HepG2 (cell line): ENCODE data around the gene SYTL2. TPM values are rescaled to one million over a fixed set of nuclear protein-coding genes. Genes with fewer than 3 reads are reported as not detected.

ENCODE experiments used
- ATAC-seq: fragments of 200-7000 bp; cut with Tn5 transposase; 3 replicates; pipeline ENCODE4 v1.9.1; 2020; ENCODE audit warnings: mild to moderate bottlenecking, moderate library complexity
- BruUV-seq: library from RNA; stranded (reverse); fragments of 400-500 nt; replicated peaks from 2 replicates; lab custom pipeline; 2021; lab: Mats Ljungman, UMichigan
- CTCF ChIA-PET: fragments of 300-600 bp; formaldehyde crosslinking; extraction: SDS; loops from one replicate; lab custom pipeline; 2021; ENCODE audit warnings: low total read pairs, inconsistent platforms, low intra/inter-chr PET ratio; lab: Yijun Ruan, JAX
- POLR2A ChIA-PET: fragments of 350-600 bp; sonication (Branson Sonifier 250); formaldehyde crosslinking; loops from one replicate; lab custom pipeline; 2020; ENCODE audit warnings: antibody characterized with exemption, inconsistent platforms; lab: Yijun Ruan, JAX
- DNase-seq: peaks from one replicate; pipeline ENCODE4 v3.0.0-alpha.2; 2015; ENCODE audit warnings: low spot score
- FAIRE-seq: peaks from 3 replicates; lab custom pipeline; 2011; peaks lifted over from hg19 to GRCh38; lab: Jason Lieb, UNC
- H2AFZ ChIP-seq: one replicate; pipeline ENCODE4 v1.6.1; 2011; ENCODE audit warnings: low read length, inconsistent platforms
- H3K27ac ChIP-seq: fragments of 300-600 bp; 3 replicates; pipeline ENCODE4 v1.8.0; 2011; ENCODE audit warnings: mixed run types, mild to moderate bottlenecking, mixed read lengths, low read length, inconsistent platforms; ENCODE audit not compliant: insufficient read depth; ENCODE audit errors: extremely low read length
- H3K27me3 ChIP-seq, 2 experiments: fragments of 200-600 bp in 1 of 2; 2 replicates in 1 of 2; 3 replicates in 1 of 2; pipeline versions ENCODE4 v1.6.0 to v1.8.0; 2011; ENCODE audit warnings: low read length in 2 of 2, mild to moderate bottlenecking in 2 of 2, moderate library complexity in 2 of 2, inconsistent platforms in 1 of 2; ENCODE audit not compliant: insufficient read depth in 2 of 2, control insufficient read depth in 1 of 2
- H3K36me3 ChIP-seq, 2 experiments: fragments of 200-600 bp in 1 of 2; replicated peaks in 1 of 2; 2 replicates in 1 of 2; 3 replicates in 1 of 2; pipeline versions ENCODE4 v1.5.1 to v1.8.0; 2011; ENCODE audit warnings: low read length in 2 of 2, inconsistent platforms in 1 of 2; ENCODE audit not compliant: insufficient read depth in 2 of 2, control insufficient read depth in 1 of 2
- H3K4me1 ChIP-seq: 2 replicates; pipeline ENCODE4 v1.5.1; 2012; ENCODE audit warnings: low read length, inconsistent platforms; ENCODE audit not compliant: insufficient read depth
- H3K4me2 ChIP-seq: 2 replicates; pipeline ENCODE4 v1.6.0; 2011; ENCODE audit warnings: low read depth, low read length, inconsistent platforms
- H3K4me3 ChIP-seq, 3 experiments: fragments of 200-600 bp in 1 of 3; sonication (generic), shearing (Covaris generic) in 1 of 3; replicated peaks in 1 of 3; 2 replicates each; pipeline ENCODE4 v1.5.1; 2011 to 2016; ENCODE audit warnings: low read length in 3 of 3, inconsistent platforms in 2 of 3, low read depth in 2 of 3, mild to moderate bottlenecking in 2 of 3, control low read depth in 1 of 3, mixed read lengths in 1 of 3; ENCODE audit not compliant: insufficient read depth in 1 of 3
- H3K79me2 ChIP-seq: one replicate; pipeline ENCODE4 v1.6.1; 2011; ENCODE audit warnings: low read length, inconsistent platforms; ENCODE audit not compliant: insufficient read depth
- H3K9ac ChIP-seq: 2 replicates; pipeline ENCODE4 v1.6.0; 2011; ENCODE audit warnings: mild to moderate bottlenecking, low read depth, low read length, inconsistent platforms; ENCODE audit not compliant: insufficient read depth
- H3K9me3 ChIP-seq: 2 replicates; pipeline ENCODE4 v1.5.1; 2012; ENCODE audit warnings: mild to moderate bottlenecking, low read length
- H4K20me1 ChIP-seq: 2 replicates; pipeline ENCODE4 v1.6.0; 2011; ENCODE audit warnings: inconsistent platforms, mild to moderate bottlenecking, low read length, moderate library complexity; ENCODE audit not compliant: insufficient read depth
- HDAC2 ChIP-seq: sonication (generic); formaldehyde crosslinking; IDR thresholded peaks from 2 replicates; pipeline ENCODE4 v1.4.0; 2020; ENCODE audit warnings: missing genetic modification reagents
- HDAC6 ChIP-seq: fragments of 200-600 bp; sonication (generic); IDR thresholded peaks from 2 replicates; pipeline ENCODE4 v1.7.0; 2017; ENCODE audit warnings: mild to moderate bottlenecking, antibody characterized with exemption, low read length, low read depth
- MAFF ChIP-seq: IDR thresholded peaks from 2 replicates; pipeline ENCODE4 v1.6.1; 2011; ENCODE audit warnings: low read depth, low read length, improper control_type of control experiment
- MAFK ChIP-seq, 2 experiments: IDR thresholded peaks in 1 of 2; conservative IDR thresholded peaks in 1 of 2; 2 replicates each; pipeline ENCODE4 v1.6.1; 2011; ENCODE audit warnings: improper control_type of control experiment in 2 of 2, low read length in 2 of 2
- MTF2 ChIP-seq: sonication (generic); formaldehyde crosslinking; IDR thresholded peaks from 2 replicates; pipeline ENCODE4 v1.5.0; 2020; ENCODE audit warnings: missing genetic modification reagents, borderline replicate concordance
- PAX8 ChIP-seq: sonication (generic); formaldehyde crosslinking; IDR thresholded peaks from 2 replicates; pipeline ENCODE4 v1.8.0; 2022; ENCODE audit warnings: mild to moderate bottlenecking, missing genetic modification reagents, borderline replicate concordance
- PRPF4 ChIP-seq: fragments of 200-400 bp; formaldehyde crosslinking; IDR thresholded peaks from 2 replicates; pipeline ENCODE4 v1.6.1; 2016; ENCODE audit warnings: low read length, low read depth; ENCODE audit not compliant: poor library complexity, severe bottlenecking
- RXRB ChIP-seq: IDR thresholded peaks from 2 replicates; pipeline ENCODE4 v1.6.1; 2016; ENCODE audit warnings: borderline replicate concordance, missing genetic modification reagents, missing compliant biosample characterization
- SP140L ChIP-seq: sonication (generic); formaldehyde crosslinking; IDR thresholded peaks from 2 replicates; pipeline ENCODE4 v1.4.0; 2020; ENCODE audit warnings: missing genetic modification reagents, borderline replicate concordance
- SP5 ChIP-seq: IDR thresholded peaks from 2 replicates; pipeline ENCODE4 v1.6.1; 2016; ENCODE audit warnings: low read depth, borderline replicate concordance
- ZMYM2 ChIP-seq: sonication (generic); formaldehyde crosslinking; IDR thresholded peaks from 2 replicates; pipeline ENCODE4 v1.8.0; 2022; ENCODE audit warnings: mild to moderate bottlenecking, missing genetic modification reagents
- ZNF552 ChIP-seq: sonication (generic); formaldehyde crosslinking; IDR thresholded peaks from 2 replicates; pipeline ENCODE4 v1.9.0; 2022; ENCODE audit warnings: missing genetic modification reagents, mild to moderate bottlenecking, borderline replicate concordance
- ZNF576 ChIP-seq: sonication (generic); formaldehyde crosslinking; IDR thresholded peaks from 2 replicates; pipeline ENCODE4 v1.4.0; 2020; ENCODE audit warnings: mild to moderate bottlenecking, missing genetic modification reagents
- ZSCAN20 ChIP-seq: sonication (generic); formaldehyde crosslinking; IDR thresholded peaks from 2 replicates; pipeline ENCODE4 v1.4.0; 2020; ENCODE audit warnings: missing genetic modification reagents, mild to moderate bottlenecking, borderline replicate concordance
- WGBS: methylation state at CpG from one replicate; pipeline ENCODE4 v1.1.6; 2017; ENCODE audit warnings: low lambda C conversion rate; 5-methylcytosine and 5-hydroxymethylcytosine counted together
- in situ Hi-C: cut with HindIII; loops from 2 replicates; pipeline ENCODE4 v1.10.0; 2017; ENCODE audit warnings: low pct_unique_long_range_greater_than_20kb; ENCODE audit not compliant: extremely low pct_ligation_motif_present
- intact Hi-C: fragments of 100-400 bp; cut with micrococcal nuclease; formaldehyde crosslinking; loops from one replicate; pipeline ENCODE4 v1.10.0; 2022; ENCODE audit not compliant: unreplicated experiment
- polyA plus RNA-seq, 8 experiments: library from polyadenylated mRNA; depleted of rRNA in 3 of 8; stranded (reverse) in 7 of 8; unstranded in 1 of 8; fragments of >200 nt; fragmentation: Illumina TruSeq in 4 of 8; extraction: Trizol in 4 of 8; gene quantifications; 2 replicates each; pipeline versions ENCODE4 v1.2.1 to v1.2.3, GENCODE V29; 2011 to 2016; ENCODE audit warnings: low read depth in 4 of 8, missing spikeins in 1 of 8, mixed read lengths in 1 of 8; ENCODE audit not compliant: insufficient read depth in 1 of 8
- total RNA-seq, 5 experiments: library from RNA; depleted of rRNA; stranded (reverse); fragments of >200 nt; fragmentation: Illumina TruSeq; extraction: Trizol; gene quantifications; 2 replicates each; pipeline ENCODE4 v1.2.3, GENCODE V29; 2016; ENCODE audit warnings: low read depth in 1 of 5
- TF ChIP-seq, protein P1 (sequence below): sonication (generic); formaldehyde crosslinking; IDR thresholded peaks from 2 replicates; pipeline ENCODE4 v1.4.0; 2020; ENCODE audit warnings: mild to moderate bottlenecking, missing genetic modification reagents
- TF ChIP-seq, protein P2 (sequence below): sonication (generic); formaldehyde crosslinking; IDR thresholded peaks from 2 replicates; pipeline ENCODE4 v1.4.0; 2020; ENCODE audit warnings: missing genetic modification reagents

The SYTL2 gene
- total and polyA plus RNA-seq, 2 of the 13 experiments (the other 11 are each of a cell fraction or from before 2014, with no cell fraction given): 0.77 to 0.90 TPM

DNA sequence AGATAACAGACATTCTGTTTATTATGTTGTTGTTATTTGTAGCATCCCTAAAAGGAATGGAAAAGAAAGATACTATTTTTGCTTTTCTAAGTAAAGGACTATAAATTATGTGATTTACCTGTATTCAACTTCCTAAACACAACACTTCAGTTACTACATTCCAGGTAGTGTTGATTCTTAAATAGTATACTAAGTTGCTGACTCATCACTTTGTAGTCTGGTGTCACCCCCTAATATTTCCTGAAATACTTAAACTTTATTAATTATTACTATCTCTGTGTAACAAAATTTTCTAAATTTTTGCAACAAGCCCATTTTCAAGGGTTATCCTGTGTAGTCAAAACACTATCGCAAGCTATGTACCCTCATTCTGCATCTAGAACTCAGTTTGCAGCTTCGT lies 7.0 kb downstream of the SYTL2 start:
- Histone ChIP-seq H3K9me3 (no peaks in the 10 kb centered on the region), H2AFZ (no peak overlapping the region), H3K4me2 (no peak overlapping the region), H3K27me3 (peaks cover 0 to 4% of the 10 kb centered on the region in 2 experiments; a peak in 2 of 5 replicates), H4K20me1 (no peaks in the 10 kb centered on the region), H3K9ac (no peak overlapping the region), H3K4me3 (no peak overlapping the region), H3K36me3 (no peaks in the 10 kb centered on the region), H3K4me1 (no peaks in the 10 kb centered on the region), H3K79me2 (no peaks in the 10 kb centered on the region), H3K27ac (no peak overlapping the region)
- no peak for DNase-seq
- BruUV-seq: no TSS peak
- 98% methylated on average over 2 of the region's 2 CpGs for WGBS
- intact Hi-C loops (no loop called here), in situ Hi-C loops (no loop called here)
- CTCF ChIA-PET: no interaction called here
- no peak for ATAC-seq
- FAIRE-seq: no peak
- no peak for TF ChIP-seq SP5 (CRISPR knock-in tag)
- peak; percentile 99 for TF ChIP-seq MAFF
- TF ChIP-seq MAFK (conservative IDR thresholded peaks at IDR 0.05 in 1 of 2, IDR thresholded peaks at IDR 0.05 in 1 of 2; ENCODE audit: low read length in 2 of 2): peak; percentile 98 to 100
- TF ChIP-seq, all 625 proteins: peak for 2
- POLR2A ChIA-PET: no interaction called here

- WGBS: 75% methylated on average over 1 of the region's 1 CpG
- H3K4me3 ChIP-seq: no peak overlapping the region
- CTCF ChIA-PET: no interaction called here
- no peak overlapping the region for H2AFZ ChIP-seq
- in situ Hi-C loops: no loop called here
- POLR2A ChIA-PET: no interaction called here
- ATAC-seq: no peak
- no peak overlapping the region for H3K27ac ChIP-seq
- no peak for FAIRE-seq
- H3K4me1 ChIP-seq: no peaks in the 10 kb centered on the region
- no TSS peak for BruUV-seq
- H3K36me3 ChIP-seq: no peaks in the 10 kb centered on the region
- H3K27me3 ChIP-seq: peaks cover 0 to 3% of the 10 kb centered on the region in 2 experiments; a peak in 1 of 5 replicates
- H3K79me2 ChIP-seq: no peaks in the 10 kb centered on the region
- no peak overlapping the region for H3K9ac ChIP-seq
- no peaks in the 10 kb centered on the region for H3K9me3 ChIP-seq
- H3K4me2 ChIP-seq: no peak overlapping the region
- DNase-seq: no peak
- intact Hi-C loops: no loop called here
- no peaks in the 10 kb centered on the region for H4K20me1 ChIP-seq
- TF ChIP-seq, protein P1, sequence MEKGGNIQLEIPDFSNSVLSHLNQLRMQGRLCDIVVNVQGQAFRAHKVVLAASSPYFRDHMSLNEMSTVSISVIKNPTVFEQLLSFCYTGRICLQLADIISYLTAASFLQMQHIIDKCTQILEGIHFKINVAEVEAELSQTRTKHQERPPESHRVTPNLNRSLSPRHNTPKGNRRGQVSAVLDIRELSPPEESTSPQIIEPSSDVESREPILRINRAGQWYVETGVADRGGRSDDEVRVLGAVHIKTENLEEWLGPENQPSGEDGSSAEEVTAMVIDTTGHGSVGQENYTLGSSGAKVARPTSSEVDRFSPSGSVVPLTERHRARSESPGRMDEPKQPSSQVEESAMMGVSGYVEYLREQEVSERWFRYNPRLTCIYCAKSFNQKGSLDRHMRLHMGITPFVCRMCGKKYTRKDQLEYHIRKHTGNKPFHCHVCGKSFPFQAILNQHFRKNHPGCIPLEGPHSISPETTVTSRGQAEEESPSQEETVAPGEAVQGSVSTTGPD (CRISPR knock-in tag): no peak
- TF ChIP-seq, protein P2, sequence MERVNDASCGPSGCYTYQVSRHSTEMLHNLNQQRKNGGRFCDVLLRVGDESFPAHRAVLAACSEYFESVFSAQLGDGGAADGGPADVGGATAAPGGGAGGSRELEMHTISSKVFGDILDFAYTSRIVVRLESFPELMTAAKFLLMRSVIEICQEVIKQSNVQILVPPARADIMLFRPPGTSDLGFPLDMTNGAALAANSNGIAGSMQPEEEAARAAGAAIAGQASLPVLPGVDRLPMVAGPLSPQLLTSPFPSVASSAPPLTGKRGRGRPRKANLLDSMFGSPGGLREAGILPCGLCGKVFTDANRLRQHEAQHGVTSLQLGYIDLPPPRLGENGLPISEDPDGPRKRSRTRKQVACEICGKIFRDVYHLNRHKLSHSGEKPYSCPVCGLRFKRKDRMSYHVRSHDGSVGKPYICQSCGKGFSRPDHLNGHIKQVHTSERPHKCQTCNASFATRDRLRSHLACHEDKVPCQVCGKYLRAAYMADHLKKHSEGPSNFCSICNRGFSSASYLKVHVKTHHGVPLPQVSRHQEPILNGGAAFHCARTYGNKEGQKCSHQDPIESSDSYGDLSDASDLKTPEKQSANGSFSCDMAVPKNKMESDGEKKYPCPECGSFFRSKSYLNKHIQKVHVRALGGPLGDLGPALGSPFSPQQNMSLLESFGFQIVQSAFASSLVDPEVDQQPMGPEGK (CRISPR knock-in tag): no peak
- no peak for TF ChIP-seq MTF2 (CRISPR knock-in tag)
- no peak for TF ChIP-seq HDAC2 (CRISPR knock-in tag)
- TF ChIP-seq ZNF552 (CRISPR knock-in tag): no peak
- no peak for TF ChIP-seq PAX8 (CRISPR knock-in tag)
- no peak for TF ChIP-seq ZMYM2
- no peak for TF ChIP-seq ZSCAN20 (CRISPR knock-in tag)
- no peak for TF ChIP-seq SP140L (CRISPR knock-in tag)
- TF ChIP-seq RXRB (CRISPR knock-in tag): no peak
- no peak for TF ChIP-seq PRPF4
- no peak for TF ChIP-seq HDAC6
- no peak for TF ChIP-seq ZNF576 (CRISPR knock-in tag)
Observed at GRCh38 chr11:85803303-85803702, 7.6 kb downstream of the SYTL2 start.
